ENCODE data around the gene MAST3.

GRCh38 chr19:18093439-18094161, 4.0 kb upstream of the MAST3 start:
- TF ChIP-seq, protein P1, sequence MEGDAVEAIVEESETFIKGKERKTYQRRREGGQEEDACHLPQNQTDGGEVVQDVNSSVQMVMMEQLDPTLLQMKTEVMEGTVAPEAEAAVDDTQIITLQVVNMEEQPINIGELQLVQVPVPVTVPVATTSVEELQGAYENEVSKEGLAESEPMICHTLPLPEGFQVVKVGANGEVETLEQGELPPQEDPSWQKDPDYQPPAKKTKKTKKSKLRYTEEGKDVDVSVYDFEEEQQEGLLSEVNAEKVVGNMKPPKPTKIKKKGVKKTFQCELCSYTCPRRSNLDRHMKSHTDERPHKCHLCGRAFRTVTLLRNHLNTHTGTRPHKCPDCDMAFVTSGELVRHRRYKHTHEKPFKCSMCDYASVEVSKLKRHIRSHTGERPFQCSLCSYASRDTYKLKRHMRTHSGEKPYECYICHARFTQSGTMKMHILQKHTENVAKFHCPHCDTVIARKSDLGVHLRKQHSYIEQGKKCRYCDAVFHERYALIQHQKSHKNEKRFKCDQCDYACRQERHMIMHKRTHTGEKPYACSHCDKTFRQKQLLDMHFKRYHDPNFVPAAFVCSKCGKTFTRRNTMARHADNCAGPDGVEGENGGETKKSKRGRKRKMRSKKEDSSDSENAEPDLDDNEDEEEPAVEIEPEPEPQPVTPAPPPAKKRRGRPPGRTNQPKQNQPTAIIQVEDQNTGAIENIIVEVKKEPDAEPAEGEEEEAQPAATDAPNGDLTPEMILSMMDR (IDR thresholded peaks at IDR 0.05): no peak
- TF ChIP-seq POLR2A (IDR thresholded peaks at IDR 0.05): no peak

Measured in uterus (tissue), 2 donors.